ENCODE results near the gene RSPO1. TPM values are rescaled to one million over a fixed set of nuclear protein-coding genes. Genes with fewer than 3 reads are reported as not detected.

The RSPO1 gene
- total and polyA plus RNA-seq, 2 of the 13 experiments (the other 11 are each of a cell fraction or from before 2014, with no cell fraction given) = not detected

GRCh38 chr1:37567023-37567422 lies 67.7 kb downstream of the RSPO1 start:
- DNase-seq (ENCODE audit: low spot score) (no peak), ATAC-seq (no peak), FAIRE-seq (no peak)
- TF ChIP-seq RBAK (CRISPR knock-in tag; IDR thresholded peaks at IDR 0.05) (no peak), ZBTB1 (CRISPR knock-in tag; IDR thresholded peaks at IDR 0.05; ENCODE audit: borderline replicate concordance) (no peak), BRD4 (CRISPR knock-in tag; IDR thresholded peaks at IDR 0.05) (no peak), ZZZ3 (CRISPR knock-in tag; IDR thresholded peaks at IDR 0.05; ENCODE audit: borderline replicate concordance) (no peak), FOXA1 (IDR thresholded peaks at IDR 0.05) (no peak), FOXA1 (CRISPR knock-in tag; IDR thresholded peaks at IDR 0.05) (no peak), FOXK1 (CRISPR knock-in tag; IDR thresholded peaks at IDR 0.05; ENCODE audit: borderline replicate concordance, low read depth) (no peak), ZNF282 (IDR thresholded peaks at IDR 0.05; ENCODE audit: partially characterized antibody) (no peak), RORA (CRISPR knock-in tag; IDR thresholded peaks at IDR 0.05) (no peak), CC2D1A (CRISPR knock-in tag; IDR thresholded peaks at IDR 0.05) (no peak), ZNF383 (CRISPR knock-in tag; IDR thresholded peaks at IDR 0.05; ENCODE audit: borderline replicate concordance) (no peak), ZIK1 (CRISPR knock-in tag; IDR thresholded peaks at IDR 0.05; ENCODE audit: borderline replicate concordance, low read depth) (no peak), AGO1 (IDR thresholded peaks at IDR 0.05; ENCODE audit: low read depth, low read length, poor library complexity, severe bottlenecking) (no peak), ISL2 (CRISPR knock-in tag; IDR thresholded peaks at IDR 0.05) (no peak), SNAI1 (CRISPR knock-in tag; IDR thresholded peaks at IDR 0.05; ENCODE audit: borderline replicate concordance) (no peak), EED (CRISPR knock-in tag; IDR thresholded peaks at IDR 0.05) (no peak)
- Histone ChIP-seq H3K4me1 (ENCODE audit: insufficient read depth, low read length) (peaks cover 17% of the 10 kb centered on the region), H3K4me3 (replicated peaks in 1 of 3; ENCODE audit: insufficient read depth in 1 of 3, low read depth in 2 of 3, low read length in 3 of 3) (no peak overlapping the region), H2AFZ (ENCODE audit: low read length) (no peak overlapping the region), H4K20me1 (ENCODE audit: insufficient read depth, low read length) (no peaks in the 10 kb centered on the region), H3K79me2 (ENCODE audit: insufficient read depth, low read length) (no peaks in the 10 kb centered on the region), H3K4me2 (ENCODE audit: low read depth, low read length) (no peak overlapping the region), H3K9me3 (ENCODE audit: low read length) (no peaks in the 10 kb centered on the region), H3K36me3 (replicated peaks in 1 of 2; ENCODE audit: control insufficient read depth in 1 of 2, insufficient read depth in 2 of 2, low read length in 2 of 2) (peaks cover 19 to 67% of the 10 kb centered on the region in 2 experiments), H3K27ac (ENCODE audit: extremely low read length, insufficient read depth, low read length) (no peak overlapping the region), H3K27me3 (ENCODE audit: control insufficient read depth in 1 of 2, insufficient read depth in 2 of 2, low read length in 2 of 2) (no peaks in the 10 kb centered on the region), H3K9ac (ENCODE audit: insufficient read depth, low read depth, low read length) (no peak overlapping the region)
- no TSS peak for BruUV-seq (replicated peaks)
- WGBS (ENCODE audit: low lambda C conversion rate) = 94% methylated on average over 3 of the region's 3 CpGs
- in situ Hi-C loops (cut with HindIII; ENCODE audit: extremely low pct_ligation_motif_present, low pct_unique_long_range_greater_than_20kb) (no loop called here), intact Hi-C loops (cut with micrococcal nuclease; ENCODE audit: unreplicated experiment) (no loop called here)
- ChIA-PET POLR2A (no interaction called here), CTCF (ENCODE audit: low intra/inter-chr PET ratio, low total read pairs) (no interaction called here)
